Calu3 (cell line): ENCODE measurements around the gene SHISA7. TPM values are rescaled to one million over a fixed set of nuclear protein-coding genes. Genes with fewer than 3 reads are reported as not detected.
"Not testable (repeated sequence)": the region's sequence is repeated elsewhere in the genome, so short reads cannot be mapped to it uniquely, and the experiment has no call there.

ENCODE experiments used
- BruUV-seq: library from RNA; stranded (reverse); fragments of 400-500 nt; replicated peaks from 2 replicates; lab custom pipeline; 2021; lab: Mats Ljungman, UMichigan
- CTCF ChIA-PET: fragments of 300-600 bp; sonication (Branson Sonifier 250); formaldehyde crosslinking; loops from one replicate; lab custom pipeline; 2022; ENCODE audit warnings: antibody characterized with exemption; lab: Charles Lee
- DNase-seq: peaks from one replicate; pipeline ENCODE4 v3.0.0; 2022
- H3K27ac Mint-ChIP-seq: one replicate; pipeline ENCODE4 v1.8.0; 2022; ENCODE audit warnings: mixed read lengths; ENCODE audit not compliant: unreplicated experiment
- H3K27me3 Mint-ChIP-seq: one replicate; pipeline ENCODE4 v1.8.0; 2022; ENCODE audit warnings: mixed read lengths; ENCODE audit not compliant: unreplicated experiment
- H3K36me3 Mint-ChIP-seq: one replicate; pipeline ENCODE4 v1.8.0; 2022; ENCODE audit warnings: mild to moderate bottlenecking, moderate library complexity, mixed read lengths; ENCODE audit not compliant: insufficient read depth, unreplicated experiment
- H3K4me1 Mint-ChIP-seq: one replicate; pipeline ENCODE4 v1.8.0; 2022; ENCODE audit warnings: mild to moderate bottlenecking, low read depth, mixed read lengths; ENCODE audit not compliant: unreplicated experiment
- H3K4me3 Mint-ChIP-seq: one replicate; pipeline ENCODE4 v1.8.0; 2022; ENCODE audit warnings: mild to moderate bottlenecking, low read depth, moderate library complexity, mixed read lengths; ENCODE audit not compliant: unreplicated experiment
- H3K9me3 Mint-ChIP-seq: one replicate; pipeline ENCODE4 v1.8.0; 2022; ENCODE audit warnings: low read depth, mixed read lengths; ENCODE audit not compliant: unreplicated experiment
- CTCF ChIP-seq: fragments of 200-600 bp; IDR thresholded peaks from one replicate; pipeline ENCODE4 v1.8.0; 2022; ENCODE audit warnings: antibody characterized with exemption; ENCODE audit not compliant: unreplicated experiment
- intact Hi-C: fragments of 100-400 bp; cut with micrococcal nuclease; formaldehyde crosslinking; loops from one replicate; pipeline ENCODE4 v1.10.0; 2022; ENCODE audit not compliant: unreplicated experiment
- total RNA-seq: library from RNA; stranded (reverse); gene quantifications from 2 replicates; pipeline ENCODE4 v1.2.3, GENCODE V29; 2022

SHISA7 gene
- total RNA-seq, 1 experiment from 2014 or later: not detected

DNA sequence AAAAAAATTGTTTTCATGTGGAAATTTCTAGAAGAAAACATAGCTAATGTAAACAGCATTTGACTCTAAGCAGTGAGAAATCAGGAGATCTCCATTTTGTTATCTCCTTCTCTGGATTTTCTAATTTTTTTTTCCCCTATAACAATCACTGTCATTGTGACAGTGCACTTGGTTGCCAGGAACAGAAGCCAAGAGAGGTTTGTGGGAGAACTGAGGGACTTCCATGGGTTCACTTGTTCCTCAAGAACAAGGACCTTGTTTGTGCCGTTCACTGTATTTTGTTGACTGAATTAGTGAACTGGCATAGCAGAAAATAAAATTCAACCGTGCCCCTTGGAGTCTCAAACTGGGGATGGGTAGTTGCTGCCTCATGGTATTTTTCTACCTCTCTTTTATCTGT, 17.1 kb downstream of the SHISA7 start:
- no TSS peak for BruUV-seq
- intact Hi-C loops: no loop called here
- Mint-ChIP-seq H3K4me3 (no peak overlapping the region), H3K27ac (no peak overlapping the region), H3K27me3 (peaks cover 75% of the 10 kb centered on the region), H3K9me3 (no peaks in the 10 kb centered on the region), H3K36me3 (no peaks in the 10 kb centered on the region), H3K4me1 (no peaks in the 10 kb centered on the region)
- CTCF ChIA-PET: no interaction called here
- no peak for DNase-seq
- no peak for TF ChIP-seq CTCF

DNA sequence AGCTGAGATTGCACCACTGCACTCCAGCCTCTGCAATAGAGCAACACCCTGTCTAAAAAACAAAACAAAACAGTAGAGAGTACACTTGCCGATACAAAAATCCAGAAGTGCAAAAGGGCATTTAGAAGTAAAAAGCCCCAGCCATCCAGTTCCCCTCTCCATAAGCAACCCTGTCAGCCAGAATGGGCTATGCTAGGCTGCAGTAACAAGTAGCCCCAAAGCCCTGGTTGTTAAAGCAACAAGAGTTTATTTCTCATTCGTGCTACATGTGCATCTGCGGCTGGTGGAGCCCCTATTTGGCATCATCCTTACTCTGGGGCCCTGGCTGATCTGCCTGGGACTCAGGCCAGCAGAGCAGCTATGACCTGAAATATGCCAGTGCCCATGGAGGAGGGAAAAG, 18.6 kb downstream of the SHISA7 start:
- no peak for TF ChIP-seq CTCF
- intact Hi-C loops: no loop called here
- Mint-ChIP-seq H3K9me3 (no peaks in the 10 kb centered on the region), H3K27ac (no peak overlapping the region), H3K4me3 (no peak overlapping the region), H3K36me3 (peaks cover 4% of the 10 kb centered on the region), H3K27me3 (peaks cover 76% of the 10 kb centered on the region), H3K4me1 (no peaks in the 10 kb centered on the region)
- BruUV-seq: no TSS peak
- CTCF ChIA-PET: no interaction called here
- no peak for DNase-seq

DNA sequence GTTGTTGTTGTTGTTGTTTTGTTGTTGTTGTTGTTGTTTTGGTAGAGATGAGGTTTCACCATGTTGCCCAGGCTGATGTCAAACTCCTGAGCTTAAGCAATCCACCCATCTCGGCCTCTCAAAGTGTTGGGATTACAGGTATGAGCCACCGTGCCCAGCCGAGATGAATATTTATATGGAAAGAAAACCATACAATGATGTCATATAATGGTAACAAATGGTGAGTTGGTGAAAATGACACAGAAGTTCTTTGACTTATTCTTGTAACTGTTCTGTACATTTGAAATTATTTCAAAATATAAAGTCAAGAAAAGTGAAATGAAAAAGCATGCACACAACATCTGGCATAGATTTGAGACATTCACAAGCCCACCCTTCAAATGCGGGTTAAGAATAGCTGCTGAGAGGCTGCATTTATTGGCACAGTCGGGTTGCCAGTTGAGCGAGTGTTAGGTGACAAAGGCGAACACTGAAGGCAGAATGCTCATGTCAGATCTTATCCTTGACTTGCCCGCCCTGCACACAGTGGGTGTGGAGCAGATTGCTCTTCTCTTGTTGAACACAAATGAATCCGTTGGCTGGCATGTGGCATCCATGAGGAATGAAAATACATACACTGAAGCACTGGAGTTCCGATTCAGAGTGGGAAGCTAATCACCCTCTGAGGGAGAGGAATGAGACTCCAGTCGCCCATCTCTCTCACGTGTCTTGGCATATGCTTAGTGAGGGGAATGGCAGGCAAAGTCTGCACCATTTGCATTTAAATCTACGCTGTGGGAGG, 19.7 kb downstream of the SHISA7 start:
- Mint-ChIP-seq H3K9me3 (no peaks in the 10 kb centered on the region), H3K27me3 (peaks cover 74% of the 10 kb centered on the region), H3K4me3 (no peak overlapping the region), H3K36me3 (peaks cover 4% of the 10 kb centered on the region), H3K27ac (no peak overlapping the region), H3K4me1 (no peaks in the 10 kb centered on the region)
- no peak for DNase-seq
- intact Hi-C loops: no loop called here
- no TSS peak for BruUV-seq
- CTCF ChIA-PET: interaction anchor here (0.7 kb wide), 1 partner anchor 164 kb away, joined by 3 read pairs; no protein-coding TSS in a partner anchor
- TF ChIP-seq CTCF: no peak

DNA sequence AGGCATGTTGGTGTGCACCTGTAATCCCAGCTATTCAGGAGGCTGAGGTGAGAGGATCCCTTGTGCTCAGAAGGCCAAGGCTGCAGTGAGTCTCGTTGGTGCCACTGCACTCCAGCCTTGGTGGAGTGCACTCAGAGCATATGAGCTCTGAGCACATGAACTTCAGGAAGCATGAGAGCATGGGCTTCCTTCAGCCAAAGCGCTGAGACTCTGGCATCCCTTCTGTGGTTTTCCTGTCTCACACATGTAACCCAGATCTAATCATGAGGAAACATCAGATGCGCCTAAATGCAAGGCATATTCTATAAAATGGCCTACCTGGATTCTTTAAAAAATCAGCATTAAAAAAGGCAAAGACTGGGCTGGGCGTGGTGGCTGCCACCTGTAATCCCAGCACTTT, 21.8 kb downstream of the SHISA7 start:
- H3K36me3 Mint-ChIP-seq, H3K9me3 Mint-ChIP-seq, DNase-seq, BruUV-seq, H3K4me1 Mint-ChIP-seq, H3K4me3 Mint-ChIP-seq, H3K27ac Mint-ChIP-seq, intact Hi-C loops: not testable (repeated sequence)
- H3K27me3 Mint-ChIP-seq: peaks cover 75% of the 10 kb centered on the region
- CTCF ChIA-PET: interaction anchor here (0.6 to 1.0 kb wide), 3 partner anchors 139 to 279 kb away, joined by 3 to 5 read pairs (median 4); no protein-coding TSS in a partner anchor
